Endothelial cell of umbilical vein (primary cell): ENCODE data around the gene KCNJ6. TPM values are rescaled to one million over a fixed set of nuclear protein-coding genes. Genes with fewer than 3 reads are reported as not detected.

Experiments used
- BruUV-seq: library from RNA; stranded (reverse); fragments of 400-500 nt; replicated peaks from 2 replicates; lab custom pipeline; 2021; lab: Mats Ljungman, UMichigan
- CTCF ChIA-PET: fragments of 300-600, 350-600 bp; sonication (Branson Sonifier 250); formaldehyde crosslinking; loops from one replicate; lab custom pipeline; 2021; ENCODE audit warnings: antibody characterized with exemption, inconsistent platforms; lab: Charles Lee
- POLR2A ChIA-PET: fragments of 300-600, 350-600 bp; sonication (Branson Sonifier 250); formaldehyde crosslinking; loops from one replicate; lab custom pipeline; 2021; ENCODE audit warnings: antibody characterized with exemption, inconsistent platforms; lab: Charles Lee
- DNase-seq: peaks from one replicate; pipeline ENCODE4 v3.0.0-alpha.2; 2011; ENCODE audit warnings: low read depth, low spot score
- FAIRE-seq: peaks from 2 replicates; lab custom pipeline; 2011; peaks lifted over from hg19 to GRCh38; lab: Jason Lieb, UNC
- H2AFZ ChIP-seq: 2 replicates; pipeline ENCODE4 v1.6.0; 2012; ENCODE audit warnings: low read depth, low read length, control low read depth, inconsistent platforms
- H3K27ac ChIP-seq: 2 replicates; pipeline ENCODE4 v1.5.1; 2011; ENCODE audit warnings: low read depth, mild to moderate bottlenecking, control low read depth, low read length, moderate library complexity; ENCODE audit not compliant: insufficient read depth
- H3K27me3 ChIP-seq, 2 experiments: 2 replicates each; pipeline versions ENCODE4 v1.6.0 to v1.6.1; 2011; ENCODE audit warnings: low read length in 2 of 2, mixed read lengths in 1 of 2; ENCODE audit not compliant: control insufficient read depth in 2 of 2, insufficient read depth in 2 of 2
- H3K36me3 ChIP-seq, 2 experiments: 2 replicates in 1 of 2; 3 replicates in 1 of 2; pipeline ENCODE4 v1.5.1; 2011; ENCODE audit warnings: low read length in 2 of 2, mild to moderate bottlenecking in 1 of 2, moderate library complexity in 1 of 2; ENCODE audit not compliant: control insufficient read depth in 2 of 2, insufficient read depth in 2 of 2; ENCODE audit errors: extremely low read depth in 1 of 2
- H3K4me1 ChIP-seq: 3 replicates; pipeline ENCODE4 v1.5.1; 2011; ENCODE audit warnings: mild to moderate bottlenecking, low read length; ENCODE audit not compliant: control insufficient read depth, insufficient read depth; ENCODE audit errors: extremely low read depth
- H3K4me2 ChIP-seq: 2 replicates; pipeline ENCODE4 v1.6.1; 2011; ENCODE audit warnings: low read length, control low read depth, mixed read lengths; ENCODE audit not compliant: insufficient read depth
- H3K4me3 ChIP-seq, 3 experiments: fragments of 200-600 bp in 1 of 3; sonication (generic), shearing (Covaris generic) in 1 of 3; replicated peaks in 1 of 3; 2 replicates each; pipeline ENCODE4 v1.5.1; 2011 to 2016; ENCODE audit warnings: control low read depth in 3 of 3, low read length in 3 of 3, mild to moderate bottlenecking in 2 of 3, inconsistent platforms in 1 of 3, low read depth in 1 of 3, moderate library complexity in 1 of 3; ENCODE audit not compliant: insufficient read depth in 1 of 3
- H3K79me2 ChIP-seq: 2 replicates; pipeline ENCODE4 v1.6.0; 2012; ENCODE audit warnings: low read length, inconsistent platforms; ENCODE audit not compliant: control insufficient read depth, insufficient read depth
- H3K9ac ChIP-seq: replicated peaks from 2 replicates; pipeline ENCODE3; 2011; ENCODE audit warnings: low read length, control low read depth; ENCODE audit not compliant: insufficient read depth; ENCODE audit errors: extremely low read depth
- H3K9me1 ChIP-seq: replicated peaks from 3 replicates; pipeline ENCODE4 v1.6.0; 2011; ENCODE audit warnings: mild to moderate bottlenecking, low read length; ENCODE audit not compliant: control insufficient read depth, insufficient read depth; ENCODE audit errors: extremely low read depth
- H3K9me3 ChIP-seq: replicated peaks from 2 replicates; pipeline ENCODE4 v1.5.1; 2012; ENCODE audit warnings: low read length, inconsistent platforms; ENCODE audit not compliant: control insufficient read depth, insufficient read depth
- H4K20me1 ChIP-seq: replicated peaks from 2 replicates; pipeline ENCODE3; 2011; ENCODE audit warnings: mild to moderate bottlenecking, low read length; ENCODE audit not compliant: control insufficient read depth, insufficient read depth; ENCODE audit errors: extremely low read depth
- EZH2 ChIP-seq: IDR thresholded peaks from 2 replicates; pipeline ENCODE4 v1.6.1; 2012; ENCODE audit warnings: borderline replicate concordance, low read depth, mild to moderate bottlenecking, moderate library complexity, low read length, inconsistent platforms; ENCODE audit not compliant: severe bottlenecking
- FOS ChIP-seq: IDR thresholded peaks from 2 replicates; pipeline ENCODE4 v1.6.1; 2011; ENCODE audit warnings: mild to moderate bottlenecking, low read length, moderate library complexity, borderline replicate concordance; ENCODE audit not compliant: insufficient read depth
- GATA2 ChIP-seq: IDR thresholded peaks from 2 replicates; pipeline ENCODE4 v1.7.0; 2011; ENCODE audit warnings: low read depth, mild to moderate bottlenecking, moderate library complexity, mixed read lengths, low read length; ENCODE audit not compliant: insufficient read length, insufficient read depth
- JUN ChIP-seq: IDR thresholded peaks from 2 replicates; pipeline ENCODE4 v1.6.1; 2011; ENCODE audit warnings: borderline replicate concordance, low read depth; ENCODE audit not compliant: insufficient read length, insufficient read depth
- MYC ChIP-seq: IDR thresholded peaks from one replicate; pipeline ENCODE4 v1.6.1; 2011; ENCODE audit warnings: mild to moderate bottlenecking, low read depth, low read length
- POLR2A ChIP-seq: IDR thresholded peaks from 2 replicates; pipeline ENCODE4 v1.6.1; 2012; ENCODE audit warnings: low read depth, mild to moderate bottlenecking, control low read depth, low read length
- POLR2AphosphoS5 ChIP-seq: IDR thresholded peaks from 2 replicates; pipeline ENCODE4 v1.6.1; 2012; ENCODE audit warnings: low read depth, mild to moderate bottlenecking, control low read depth, low read length, moderate library complexity; ENCODE audit not compliant: insufficient read depth
- dilution Hi-C: fragments of 300-500 bp; cut with MboI; formaldehyde crosslinking; loops from one replicate; pipeline ENCODE4 v1.15.0; 2019; ENCODE audit warnings: low sequenced_read_pairs; ENCODE audit not compliant: extremely low pct_ligation_motif_present
- intact Hi-C: fragments of 100-400 bp; cut with micrococcal nuclease; formaldehyde crosslinking; loops from one replicate; pipeline ENCODE4 v1.10.0; 2022
- polyA plus RNA-seq, 4 experiments: library from polyadenylated mRNA; depleted of rRNA in 3 of 4; stranded (reverse) in 3 of 4; unstranded in 1 of 4; fragments of >200 nt; gene quantifications; 2 replicates each; pipeline versions ENCODE4 v1.2.1 to v1.2.3, GENCODE V29; 2011 to 2012; ENCODE audit warnings: missing spikeins in 1 of 4
- total RNA-seq: library from RNA; stranded (reverse); gene quantifications from 2 replicates; pipeline ENCODE4 v1.2.3, GENCODE V29; 2021
- TF ChIP-seq, protein P1 (sequence below), 2 donors: IDR thresholded peaks; 1 replicate in 1 of 2; 2 replicates in 1 of 2; pipeline ENCODE4 v1.5.1; 2011; ENCODE audit warnings: low read length in 2 of 2, mild to moderate bottlenecking in 2 of 2, moderate library complexity in 2 of 2, control low read depth in 1 of 2, inconsistent platforms in 1 of 2, low read depth in 1 of 2; ENCODE audit not compliant: insufficient read depth in 1 of 2; ENCODE audit errors: extremely low read depth in 1 of 2
- TF ChIP-seq, protein P2 (sequence below): IDR thresholded peaks from 2 replicates; pipeline ENCODE4 v1.6.1; 2011; ENCODE audit not compliant: insufficient read depth, insufficient read length

KCNJ6 gene
- total and polyA plus RNA-seq, 2 donors (not counting 3 experiments of a cell fraction or from before 2014, with no cell fraction given), result not detected

DNA sequence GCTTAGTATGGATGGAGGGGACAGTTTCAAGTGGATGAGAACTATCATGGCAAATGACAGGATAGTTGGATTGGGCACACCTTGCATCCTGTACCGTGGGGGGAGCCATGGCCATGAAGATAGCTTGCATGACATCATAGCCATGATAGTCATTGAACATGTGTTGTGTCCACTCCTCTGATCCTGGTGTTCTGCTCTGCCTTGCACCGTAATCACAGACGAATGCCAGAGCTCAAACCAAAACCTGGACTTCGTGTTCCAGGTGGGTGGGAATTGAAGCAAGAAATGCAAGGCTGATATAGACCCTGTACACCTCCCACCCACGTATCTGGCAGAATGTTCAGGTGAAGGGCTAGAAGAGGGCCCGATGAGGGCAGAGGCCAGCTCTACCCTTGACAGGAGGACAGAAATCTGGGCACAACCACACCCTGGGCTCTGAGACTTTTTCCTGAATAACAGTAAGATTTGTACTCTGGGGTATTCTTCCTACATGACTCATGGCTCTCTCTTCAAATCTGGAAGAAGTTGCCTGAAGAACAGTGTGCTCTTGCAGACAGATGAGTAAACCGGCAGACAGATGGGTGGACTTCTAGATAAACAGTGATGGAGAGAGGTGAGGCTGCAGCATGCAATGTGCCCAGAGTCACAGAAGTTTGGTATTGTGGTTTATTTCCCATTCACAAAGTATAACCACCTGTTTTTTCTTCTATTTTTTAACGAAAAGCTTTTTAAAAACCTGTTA lies 45.0 kb downstream of the KCNJ6 start:
- Histone ChIP-seq H3K79me2 (no peaks in the 10 kb centered on the region), H3K9me3 (no peaks in the 10 kb centered on the region), H4K20me1 (no peaks in the 10 kb centered on the region), H3K27ac (no peak overlapping the region), H3K4me3 (no peak overlapping the region), H3K36me3 (no peaks in the 10 kb centered on the region), H3K4me2 (no peak overlapping the region), H3K4me1 (no peaks in the 10 kb centered on the region), H3K9me1 (no peaks in the 10 kb centered on the region), H3K27me3 (peaks cover 0 to 5% of the 10 kb centered on the region in 2 experiments), H2AFZ (no peak overlapping the region), H3K9ac (no peak overlapping the region)
- FAIRE-seq, result no peak
- peak; percentile 34 for TF ChIP-seq FOS
- TF ChIP-seq GATA2, result no peak
- intact Hi-C loops, result no loop called here
- no peak for DNase-seq
- ChIA-PET POLR2A (no interaction called here), CTCF (interaction anchor here (1.0 kb wide), 1 partner anchor 331 kb away, joined by 3 read pairs; no protein-coding TSS in a partner anchor)
- dilution Hi-C loops, result no loop called here
- BruUV-seq, result no TSS peak

DNA sequence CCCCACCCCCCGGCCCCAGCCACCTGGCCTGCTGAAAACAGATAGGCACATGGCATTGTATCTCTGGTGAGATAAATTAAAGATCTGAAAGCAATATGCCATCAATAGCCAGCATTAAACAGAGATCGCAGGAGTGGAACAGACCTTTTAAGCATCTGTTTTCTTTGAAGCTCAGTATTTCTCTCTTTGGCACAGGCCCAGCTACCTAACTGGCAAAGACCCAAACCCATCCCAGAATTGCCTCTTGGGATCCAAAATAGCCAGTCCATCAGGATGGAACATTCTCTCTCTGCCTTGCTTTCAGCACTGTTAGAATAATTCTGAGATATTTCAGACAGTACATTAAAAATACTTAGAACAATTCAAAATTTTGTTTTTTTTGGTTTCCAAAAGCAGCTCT lies 46.0 kb downstream of the KCNJ6 start:
- ChIA-PET POLR2A (no interaction called here), CTCF (interaction anchor here (0.7 kb wide), 1 partner anchor 16 kb away, joined by 3 read pairs; no protein-coding TSS in a partner anchor)
- Histone ChIP-seq H3K9me1 (no peaks in the 10 kb centered on the region), H3K27me3 (peaks cover 0 to 5% of the 10 kb centered on the region in 2 experiments), H4K20me1 (no peaks in the 10 kb centered on the region), H3K4me1 (no peaks in the 10 kb centered on the region), H3K79me2 (no peaks in the 10 kb centered on the region), H3K4me3 (no peak overlapping the region), H2AFZ (no peak overlapping the region), H3K9ac (no peak overlapping the region), H3K9me3 (no peaks in the 10 kb centered on the region), H3K4me2 (no peak overlapping the region), H3K36me3 (no peaks in the 10 kb centered on the region), H3K27ac (no peak overlapping the region)
- FAIRE-seq (no peak), DNase-seq (no peak)
- dilution Hi-C loops, result no loop called here
- BruUV-seq, result no TSS peak
- intact Hi-C loops, result no loop called here
- TF ChIP-seq, protein P1, sequence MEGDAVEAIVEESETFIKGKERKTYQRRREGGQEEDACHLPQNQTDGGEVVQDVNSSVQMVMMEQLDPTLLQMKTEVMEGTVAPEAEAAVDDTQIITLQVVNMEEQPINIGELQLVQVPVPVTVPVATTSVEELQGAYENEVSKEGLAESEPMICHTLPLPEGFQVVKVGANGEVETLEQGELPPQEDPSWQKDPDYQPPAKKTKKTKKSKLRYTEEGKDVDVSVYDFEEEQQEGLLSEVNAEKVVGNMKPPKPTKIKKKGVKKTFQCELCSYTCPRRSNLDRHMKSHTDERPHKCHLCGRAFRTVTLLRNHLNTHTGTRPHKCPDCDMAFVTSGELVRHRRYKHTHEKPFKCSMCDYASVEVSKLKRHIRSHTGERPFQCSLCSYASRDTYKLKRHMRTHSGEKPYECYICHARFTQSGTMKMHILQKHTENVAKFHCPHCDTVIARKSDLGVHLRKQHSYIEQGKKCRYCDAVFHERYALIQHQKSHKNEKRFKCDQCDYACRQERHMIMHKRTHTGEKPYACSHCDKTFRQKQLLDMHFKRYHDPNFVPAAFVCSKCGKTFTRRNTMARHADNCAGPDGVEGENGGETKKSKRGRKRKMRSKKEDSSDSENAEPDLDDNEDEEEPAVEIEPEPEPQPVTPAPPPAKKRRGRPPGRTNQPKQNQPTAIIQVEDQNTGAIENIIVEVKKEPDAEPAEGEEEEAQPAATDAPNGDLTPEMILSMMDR (IDR thresholded peaks at IDR 0.05; ENCODE audit: extremely low read depth in 1 of 2, insufficient read depth in 1 of 2, low read depth in 1 of 2, low read length in 2 of 2), result no peak
- TF ChIP-seq GATA2 (no peak), POLR2A (no peak), EZH2 (no peak), POLR2AphosphoS5 (no peak), JUN (no peak), FOS (no peak), MYC (no peak)
- TF ChIP-seq, protein P2, sequence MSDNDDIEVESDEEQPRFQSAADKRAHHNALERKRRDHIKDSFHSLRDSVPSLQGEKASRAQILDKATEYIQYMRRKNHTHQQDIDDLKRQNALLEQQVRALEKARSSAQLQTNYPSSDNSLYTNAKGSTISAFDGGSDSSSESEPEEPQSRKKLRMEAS, result no peak
